ENCODE data around the gene NPAS1. TPM values are rescaled to one million over a fixed set of nuclear protein-coding genes. Genes with fewer than 3 reads are reported as not detected.

The NPAS1 gene
- total RNA-seq, 1 experiment from 2014 or later, result 4.6 TPM

DNA sequence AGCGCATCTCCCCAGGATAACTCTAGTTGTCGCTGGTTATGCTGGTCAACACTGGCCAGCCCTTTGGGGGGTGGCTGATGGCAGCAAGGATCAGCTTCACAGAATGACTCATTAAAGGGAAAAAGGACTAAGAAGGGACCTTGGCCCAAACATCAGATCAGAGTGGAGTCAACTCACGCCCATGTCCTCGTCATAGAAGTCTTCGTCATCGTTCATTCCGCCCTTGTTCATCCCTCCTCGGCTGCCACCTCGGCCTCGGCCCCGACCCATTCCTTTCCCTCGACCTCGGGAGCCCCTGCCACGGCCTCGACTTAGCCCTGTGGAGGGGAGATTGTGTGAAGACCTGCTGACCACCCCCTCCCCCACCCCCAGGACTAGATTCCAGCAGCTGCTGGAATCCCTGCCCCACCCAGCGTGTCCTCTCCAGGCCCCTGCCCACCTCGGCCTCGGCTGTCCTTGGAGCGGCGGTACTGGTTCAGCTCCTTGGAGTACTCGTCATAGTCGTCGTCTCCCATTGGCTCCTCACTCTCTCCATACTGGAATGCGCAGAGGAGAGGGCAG is 65.3 kb downstream of the NPAS1 start (continued):
- TF ChIP-seq CEBPB (IDR thresholded peaks at IDR 0.05; ENCODE audit: low read depth) (no peak), ZFX (IDR thresholded peaks at IDR 0.05) (no peak), EZH2phosphoT487 (IDR thresholded peaks at IDR 0.05; ENCODE audit: borderline replicate concordance) (no peak)
- TF ChIP-seq, protein P1, sequence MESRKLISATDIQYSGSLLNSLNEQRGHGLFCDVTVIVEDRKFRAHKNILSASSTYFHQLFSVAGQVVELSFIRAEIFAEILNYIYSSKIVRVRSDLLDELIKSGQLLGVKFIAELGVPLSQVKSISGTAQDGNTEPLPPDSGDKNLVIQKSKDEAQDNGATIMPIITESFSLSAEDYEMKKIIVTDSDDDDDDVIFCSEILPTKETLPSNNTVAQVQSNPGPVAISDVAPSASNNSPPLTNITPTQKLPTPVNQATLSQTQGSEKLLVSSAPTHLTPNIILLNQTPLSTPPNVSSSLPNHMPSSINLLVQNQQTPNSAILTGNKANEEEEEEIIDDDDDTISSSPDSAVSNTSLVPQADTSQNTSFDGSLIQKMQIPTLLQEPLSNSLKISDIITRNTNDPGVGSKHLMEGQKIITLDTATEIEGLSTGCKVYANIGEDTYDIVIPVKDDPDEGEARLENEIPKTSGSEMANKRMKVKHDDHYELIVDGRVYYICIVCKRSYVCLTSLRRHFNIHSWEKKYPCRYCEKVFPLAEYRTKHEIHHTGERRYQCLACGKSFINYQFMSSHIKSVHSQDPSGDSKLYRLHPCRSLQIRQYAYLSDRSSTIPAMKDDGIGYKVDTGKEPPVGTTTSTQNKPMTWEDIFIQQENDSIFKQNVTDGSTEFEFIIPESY (IDR thresholded peaks at IDR 0.05; ENCODE audit: extremely low read depth, insufficient replicate concordance, low read length), result no peak

DNA sequence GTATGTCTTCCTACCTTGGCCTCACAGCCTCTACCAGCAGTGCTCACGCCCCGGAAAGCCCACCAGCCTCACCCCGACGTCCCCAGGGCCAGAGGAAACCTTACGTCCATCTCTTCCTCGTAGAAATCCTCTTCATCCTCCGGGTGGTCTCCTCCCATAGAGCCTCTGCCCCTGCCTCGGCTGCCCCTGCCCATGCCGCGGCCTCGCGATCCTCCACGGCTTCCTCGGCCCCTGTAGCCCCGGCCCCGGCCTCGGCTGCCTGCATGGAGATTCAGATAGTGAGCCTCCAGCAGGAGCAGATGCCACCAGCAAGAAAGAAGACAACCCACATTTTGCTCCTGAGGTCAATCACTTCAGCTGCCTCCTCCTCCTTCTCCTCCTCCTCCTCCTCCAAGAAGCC is 66.6 kb downstream of the NPAS1 start:
- peaks cover 0 to 2% of the 10 kb centered on the region in 2 experiments; a peak in 1 of 4 replicates for H3K4me1 ChIP-seq (ENCODE audit: control insufficient read depth in 1 of 2, insufficient read depth in 2 of 2, low read length in 2 of 2)
- peaks cover 33 to 45% of the 10 kb centered on the region in 2 experiments for H3K36me3 ChIP-seq (ENCODE audit: control insufficient read depth in 1 of 2, insufficient read depth in 2 of 2, low read length in 2 of 2)
- H3K9ac ChIP-seq (ENCODE audit: low read length), result no peak overlapping the region
- no peaks in the 10 kb centered on the region for H3K27me3 ChIP-seq (ENCODE audit: insufficient read depth, low read length)
- DNase-seq (ENCODE audit: low read depth, low spot score), result no peak
- no peak for TF ChIP-seq ELF1 (IDR thresholded peaks at IDR 0.05; ENCODE audit: borderline replicate concordance, low read depth)
- no peak for TF ChIP-seq YY1 (IDR thresholded peaks at IDR 0.05; ENCODE audit: extremely low read depth, insufficient replicate concordance, low read depth, low read length)
- no peak for TF ChIP-seq RAD21 (IDR thresholded peaks at IDR 0.05; ENCODE audit: low read depth)
- no peak for TF ChIP-seq EZH2phosphoT487 (IDR thresholded peaks at IDR 0.05; ENCODE audit: borderline replicate concordance)
- no peak overlapping the region for H3K27ac ChIP-seq (ENCODE audit: low read depth, low read length)
- H3K9me3 ChIP-seq (ENCODE audit: control insufficient read depth in 1 of 2, insufficient read depth in 1 of 2, low read depth in 1 of 2, low read length in 2 of 2), result no peaks in the 10 kb centered on the region
- ChIA-PET POLR2A (no interaction called here), RAD21 (ENCODE audit: low non-redundant PET in 1 of 2, low total read pairs in 2 of 2, uncharacterized antibody in 2 of 2, unreplicated experiment in 2 of 2) (no interaction called here), CTCF (no interaction called here)
- H4K20me1 ChIP-seq (ENCODE audit: insufficient read depth), result no peaks in the 10 kb centered on the region
- no peaks in the 10 kb centered on the region for H3K9me2 ChIP-seq (ENCODE audit: insufficient read depth)
- BruUV-seq (replicated peaks), result no TSS peak
- H3K4me3 ChIP-seq (replicated peaks in 1 of 2; ENCODE audit: low read depth in 1 of 2, low read length in 2 of 2), result no peak overlapping the region
- intact Hi-C loops (cut with micrococcal nuclease), result no loop called here
- no peak overlapping the region for H3K4me2 ChIP-seq (ENCODE audit: low read length)
- H3K79me2 ChIP-seq (ENCODE audit: insufficient read depth, low read length), result no peaks in the 10 kb centered on the region; the same call in 1 of the 2 replicates
- H2AFZ ChIP-seq (ENCODE audit: low read depth, low read length, poor library complexity, severe bottlenecking), result no peak overlapping the region
- no peak for ATAC-seq
